RWPE2 (cell line): ENCODE measurements around the gene SEL1L.
A peak's percentile ranks its signal among the peaks of the same experiment; 100 is the strongest.
"Not testable (repeated sequence)": the region's sequence is repeated elsewhere in the genome, so short reads cannot be mapped to it uniquely, and the experiment has no call there.

Source experiments
- ATAC-seq: fragments of 200-7000 bp; cut with Tn5 transposase; 3 replicates; pipeline ENCODE4 v1.9.1; 2021; ENCODE audit warnings: low read depth
- DNase-seq: peaks from one replicate; pipeline ENCODE4 v3.0.0-alpha.2; 2020; ENCODE audit warnings: low spot score
- H3K27ac ChIP-seq: fragments of 450-650 bp; 2 replicates; pipeline ENCODE4 v1.5.1; 2017; ENCODE audit warnings: mild to moderate bottlenecking; ENCODE audit not compliant: poor library complexity, severe bottlenecking
- H3K27me3 ChIP-seq: fragments of 250-450 bp; sonication (Bioruptor Pico); 2 replicates; pipeline ENCODE4 v1.5.1; 2021; ENCODE audit warnings: mild to moderate bottlenecking, moderate library complexity; ENCODE audit not compliant: insufficient read depth, poor library complexity, severe bottlenecking
- H3K36me3 ChIP-seq: fragments of 250-450 bp; sonication (Bioruptor Pico); 2 replicates; pipeline ENCODE4 v1.5.1; 2020; ENCODE audit warnings: low read depth, mild to moderate bottlenecking, moderate library complexity
- H3K4me1 ChIP-seq: fragments of 250-450 bp; sonication (Bioruptor Pico); 2 replicates; pipeline ENCODE4 v1.5.1; 2021; ENCODE audit warnings: mild to moderate bottlenecking, moderate library complexity; ENCODE audit not compliant: insufficient read depth, poor library complexity, severe bottlenecking
- H3K4me3 ChIP-seq: fragments of 250-450 bp; sonication (Bioruptor Pico); 2 replicates; pipeline ENCODE4 v1.5.1; 2021; ENCODE audit warnings: mild to moderate bottlenecking, moderate library complexity; ENCODE audit not compliant: severe bottlenecking
- H3K9me3 ChIP-seq: fragments of 250-450 bp; sonication (Bioruptor Pico); 2 replicates; pipeline ENCODE4 v1.5.1; 2021; ENCODE audit warnings: mild to moderate bottlenecking, moderate library complexity; ENCODE audit not compliant: severe bottlenecking
- TF ChIP-seq, protein P1 (sequence below): fragments of 450-650 bp; IDR thresholded peaks from one replicate; pipeline ENCODE4 v1.5.1; 2017; ENCODE audit warnings: mild to moderate bottlenecking, moderate library complexity; ENCODE audit not compliant: poor library complexity, severe bottlenecking

SEL1L gene

GRCh38 chr14:81464253-81465002 lies 69.2 kb downstream of the SEL1L start:
- Histone ChIP-seq H3K27ac (no peak overlapping the region), H3K27me3 (no peaks in the 10 kb centered on the region), H3K9me3 (no peaks in the 10 kb centered on the region), H3K4me3 (peak overlapping the region; percentile 14), H3K36me3 (no peaks in the 10 kb centered on the region), H3K4me1 (no peaks in the 10 kb centered on the region)
- TF ChIP-seq, protein P1, sequence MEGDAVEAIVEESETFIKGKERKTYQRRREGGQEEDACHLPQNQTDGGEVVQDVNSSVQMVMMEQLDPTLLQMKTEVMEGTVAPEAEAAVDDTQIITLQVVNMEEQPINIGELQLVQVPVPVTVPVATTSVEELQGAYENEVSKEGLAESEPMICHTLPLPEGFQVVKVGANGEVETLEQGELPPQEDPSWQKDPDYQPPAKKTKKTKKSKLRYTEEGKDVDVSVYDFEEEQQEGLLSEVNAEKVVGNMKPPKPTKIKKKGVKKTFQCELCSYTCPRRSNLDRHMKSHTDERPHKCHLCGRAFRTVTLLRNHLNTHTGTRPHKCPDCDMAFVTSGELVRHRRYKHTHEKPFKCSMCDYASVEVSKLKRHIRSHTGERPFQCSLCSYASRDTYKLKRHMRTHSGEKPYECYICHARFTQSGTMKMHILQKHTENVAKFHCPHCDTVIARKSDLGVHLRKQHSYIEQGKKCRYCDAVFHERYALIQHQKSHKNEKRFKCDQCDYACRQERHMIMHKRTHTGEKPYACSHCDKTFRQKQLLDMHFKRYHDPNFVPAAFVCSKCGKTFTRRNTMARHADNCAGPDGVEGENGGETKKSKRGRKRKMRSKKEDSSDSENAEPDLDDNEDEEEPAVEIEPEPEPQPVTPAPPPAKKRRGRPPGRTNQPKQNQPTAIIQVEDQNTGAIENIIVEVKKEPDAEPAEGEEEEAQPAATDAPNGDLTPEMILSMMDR: peak; percentile 98
- ATAC-seq (peak; percentile 42; the same call in 1 of the 3 replicates), DNase-seq (no peak)

GRCh38 chr14:81462356-81462755 lies 71.3 kb downstream of the SEL1L start:
- DNase-seq, H3K9me3 ChIP-seq, H3K36me3 ChIP-seq, H3K27ac ChIP-seq, H3K27me3 ChIP-seq, H3K4me1 ChIP-seq, H3K4me3 ChIP-seq, ATAC-seq: not testable (repeated sequence)

DNA sequence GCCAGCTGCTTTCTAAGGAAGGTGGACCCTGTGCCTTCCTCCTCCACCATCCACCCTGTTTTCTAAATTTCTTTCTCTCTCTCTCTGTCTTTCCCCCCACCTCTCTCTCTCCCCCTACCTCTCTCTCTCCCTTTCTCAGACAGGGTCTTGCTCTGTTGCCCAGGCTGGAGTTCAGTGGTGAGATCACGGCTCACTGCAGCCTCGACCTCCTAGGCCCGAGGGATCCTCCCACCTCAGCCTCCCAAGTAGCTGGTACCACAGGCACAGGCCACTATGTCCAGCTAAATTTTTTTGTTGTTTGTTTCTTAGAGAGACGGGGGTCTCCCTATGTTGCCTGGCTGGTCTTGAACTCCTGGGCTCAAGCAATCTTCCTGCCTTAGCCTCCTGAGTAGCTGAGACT lies 73.7 kb downstream of the SEL1L start:
- ATAC-seq (no peak), DNase-seq (no peak)
- Histone ChIP-seq H3K9me3 (no peaks in the 10 kb centered on the region), H3K4me3 (no peak overlapping the region), H3K27me3 (no peaks in the 10 kb centered on the region), H3K36me3 (no peaks in the 10 kb centered on the region), H3K4me1 (no peaks in the 10 kb centered on the region), H3K27ac (no peak overlapping the region)
- TF ChIP-seq, protein P1: no peak

DNA sequence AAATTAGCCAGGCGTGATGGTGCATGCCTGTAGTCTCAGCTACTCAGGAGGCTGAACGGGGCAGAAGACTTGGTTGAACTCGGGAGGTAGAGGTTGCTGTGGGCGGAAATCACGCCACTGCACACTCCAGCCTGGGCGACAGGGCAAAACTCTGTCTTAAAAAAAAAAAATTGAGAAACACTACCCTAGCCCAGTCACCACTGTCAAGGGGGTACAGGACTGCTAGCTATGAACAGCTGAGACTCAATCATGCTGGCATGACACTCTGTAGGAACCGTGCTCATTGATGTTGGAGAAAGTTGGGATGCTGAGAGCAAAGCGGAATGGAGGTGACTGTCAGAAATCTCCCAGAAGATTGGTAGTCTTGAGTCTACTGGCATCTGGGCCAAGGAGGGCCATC lies 75.3 kb downstream of the SEL1L start:
- ATAC-seq (no peak), DNase-seq (no peak)
- Histone ChIP-seq H3K9me3 (no peaks in the 10 kb centered on the region), H3K27ac (no peak overlapping the region), H3K36me3 (no peaks in the 10 kb centered on the region), H3K4me3 (no peak overlapping the region), H3K27me3 (no peaks in the 10 kb centered on the region), H3K4me1 (no peaks in the 10 kb centered on the region)
- TF ChIP-seq, protein P1: no peak

- ATAC-seq (no peak), DNase-seq (no peak)
- no peaks in the 10 kb centered on the region for H3K4me1 ChIP-seq
- no peaks in the 10 kb centered on the region for H3K36me3 ChIP-seq
- H3K27me3 ChIP-seq: no peaks in the 10 kb centered on the region
- no peaks in the 10 kb centered on the region for H3K9me3 ChIP-seq
- H3K27ac ChIP-seq: no peak overlapping the region
- H3K4me3 ChIP-seq: no peak overlapping the region
- TF ChIP-seq, protein P1: no peak
These were observed 78.3 kb downstream of the SEL1L start for GRCh38 chr14:81455390-81455789.
